K562 (cell line): ENCODE measurements around the gene STOX2.

Source experiments
- IRF2 ChIP-seq: sonication (generic); formaldehyde crosslinking; IDR thresholded peaks from 2 replicates; pipeline ENCODE4 v1.8.1; 2022; ENCODE audit warnings: mild to moderate bottlenecking, missing genetic modification reagents
- JUND ChIP-seq, 2 experiments: IDR thresholded peaks; 2 replicates in 1 of 2; 3 replicates in 1 of 2; pipeline ENCODE4 v1.6.1; 2011; ENCODE audit warnings: borderline replicate concordance in 2 of 2, low read depth in 2 of 2, low read length in 2 of 2, improper control_type of control experiment in 1 of 2, missing biosample characterization in 1 of 2, missing genetic modification characterization in 1 of 2, missing genetic modification reagents in 1 of 2
- KDM1A ChIP-seq, 2 experiments: fragments of 450-650 bp; IDR thresholded peaks; 2 replicates each; pipeline ENCODE4 v1.6.1; 2016; ENCODE audit warnings: mild to moderate bottlenecking in 2 of 2
- POLR2A ChIP-seq: fragments of 450-650 bp; conservative IDR thresholded peaks from 2 replicates; pipeline ENCODE4 v1.6.1; 2016
- POLR2AphosphoS5 ChIP-seq: IDR thresholded peaks from 2 replicates; pipeline ENCODE4 v1.6.1; 2011; ENCODE audit warnings: mild to moderate bottlenecking, low read depth, low read length, moderate library complexity; ENCODE audit not compliant: control insufficient read depth, insufficient read depth
- RAD21 ChIP-seq, 2 experiments: fragments of 250-450 bp in 1 of 2; fragments of 450-650 bp in 1 of 2; sonication (Bioruptor Pico) in 1 of 2; formaldehyde crosslinking in 1 of 2; IDR thresholded peaks in 1 of 2; conservative IDR thresholded peaks in 1 of 2; 2 replicates each; pipeline versions ENCODE4 v1.4.0 to v1.8.0; 2020 to 2022; ENCODE audit warnings: mild to moderate bottlenecking in 2 of 2, moderate library complexity in 1 of 2
- RBM22 ChIP-seq: fragments of 200-400 bp; formaldehyde crosslinking; IDR thresholded peaks from 2 replicates; pipeline ENCODE4 v1.6.1; 2018; ENCODE audit warnings: low read length, low read depth; ENCODE audit not compliant: poor library complexity, severe bottlenecking
- ZFX ChIP-seq: sonication (generic); formaldehyde crosslinking; IDR thresholded peaks from 2 replicates; pipeline ENCODE4 v1.8.0; 2022; ENCODE audit warnings: mild to moderate bottlenecking, missing genetic modification reagents, moderate library complexity
- TF ChIP-seq, protein P1 (sequence below): fragments of 250-450 bp; sonication (Bioruptor Pico); IDR thresholded peaks from 2 replicates; pipeline ENCODE4 v1.5.0; 2021; ENCODE audit warnings: mild to moderate bottlenecking, moderate library complexity
- TF ChIP-seq, protein P2 (sequence below): sonication (generic); formaldehyde crosslinking; IDR thresholded peaks from 2 replicates; pipeline ENCODE4 v1.8.0; 2022; ENCODE audit warnings: mild to moderate bottlenecking, missing genetic modification reagents, borderline replicate concordance
- TF ChIP-seq, protein P3 (sequence below): fragments of 450-650 bp; IDR thresholded peaks from 2 replicates; pipeline ENCODE4 v1.7.0; 2016; ENCODE audit warnings: borderline replicate concordance

DNA sequence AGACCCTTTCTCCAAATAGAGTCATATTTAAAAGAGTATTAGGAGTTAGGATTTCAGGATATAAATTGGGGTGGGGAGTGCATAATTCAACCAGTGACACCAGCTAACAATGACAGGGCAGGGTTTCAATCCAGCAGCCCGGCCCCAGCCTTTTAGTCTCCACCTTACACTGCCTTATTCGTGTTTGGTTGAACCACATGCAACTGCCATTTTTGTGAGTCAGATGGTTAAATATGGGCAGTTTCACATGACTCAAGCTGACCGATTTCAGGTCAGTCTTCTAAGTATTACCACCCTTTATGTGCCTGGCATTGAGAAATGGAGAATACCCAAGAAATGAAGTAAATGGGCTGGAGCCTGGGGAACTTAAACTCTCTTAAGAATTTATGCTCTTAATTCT lies 102.8 kb downstream of the STOX2 start:
- TF ChIP-seq JUND (IDR thresholded peaks at IDR 0.05; ENCODE audit: borderline replicate concordance, low read depth, low read length) (no peak), JUND (tag; IDR thresholded peaks at IDR 0.05; ENCODE audit: borderline replicate concordance, low read depth, low read length) (no peak), KDM1A (IDR thresholded peaks at IDR 0.05) (no peak), IRF2 (CRISPR knock-in tag) (no peak), RAD21 (CRISPR knock-in tag; conservative IDR thresholded peaks at IDR 0.05 in 1 of 2, IDR thresholded peaks at IDR 0.05 in 1 of 2) (no peak), ZFX (CRISPR knock-in tag) (no peak), POLR2AphosphoS5 (no peak), POLR2A (no peak), RBM22 (no peak)
- TF ChIP-seq, protein P1, sequence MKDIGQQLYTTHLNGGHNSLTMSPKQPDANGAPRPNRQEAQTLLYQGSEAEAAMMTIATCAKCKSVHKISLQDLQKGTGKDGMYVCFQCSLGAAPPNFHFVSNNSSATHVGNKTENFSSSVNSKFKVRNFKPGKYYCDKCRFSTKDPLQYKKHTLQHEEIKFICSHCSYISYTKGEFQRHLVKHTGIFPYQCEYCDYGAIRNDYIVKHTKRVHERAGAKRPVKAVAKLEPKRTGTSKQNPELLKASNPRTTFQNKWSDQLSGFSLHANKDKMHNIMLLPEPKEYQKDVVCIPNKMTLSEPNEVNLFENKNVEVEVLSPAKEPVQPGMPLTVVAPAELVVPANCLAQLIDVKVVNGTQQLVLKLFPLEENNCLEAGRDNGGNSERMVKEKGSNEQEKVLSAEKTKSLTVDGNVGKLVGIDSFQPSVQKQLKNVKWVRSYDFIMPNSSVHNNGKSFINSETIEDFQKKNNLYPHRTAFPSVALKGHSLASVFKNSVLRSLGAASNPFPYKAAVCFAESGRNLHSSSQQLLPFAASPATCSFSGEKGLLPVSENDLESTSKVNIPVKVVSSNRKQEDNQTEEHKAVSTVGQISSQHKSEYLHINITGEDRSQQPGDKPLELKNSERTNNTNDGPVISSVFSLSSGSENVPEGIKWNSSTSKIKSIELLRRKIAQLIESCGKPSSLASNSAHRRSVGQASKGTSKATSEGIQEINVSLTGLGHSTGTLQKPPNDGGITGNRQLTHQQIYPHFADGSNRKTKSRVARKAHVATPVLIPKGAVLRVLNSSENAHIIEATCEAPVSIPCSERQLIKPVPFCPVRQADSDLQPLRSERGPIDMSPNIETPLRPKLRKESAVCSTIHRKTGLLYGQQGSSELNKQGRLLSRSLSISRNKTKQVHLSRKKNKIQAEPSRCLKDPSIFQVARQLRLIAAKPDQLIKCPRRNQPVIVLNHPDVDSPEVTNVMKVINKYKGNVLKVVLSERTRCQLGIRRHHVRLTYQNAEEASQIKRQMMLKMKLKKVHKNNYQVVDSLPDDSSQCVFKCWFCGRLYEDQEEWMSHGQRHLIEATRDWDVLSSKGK (CRISPR knock-in tag), result no peak
- TF ChIP-seq, protein P2, sequence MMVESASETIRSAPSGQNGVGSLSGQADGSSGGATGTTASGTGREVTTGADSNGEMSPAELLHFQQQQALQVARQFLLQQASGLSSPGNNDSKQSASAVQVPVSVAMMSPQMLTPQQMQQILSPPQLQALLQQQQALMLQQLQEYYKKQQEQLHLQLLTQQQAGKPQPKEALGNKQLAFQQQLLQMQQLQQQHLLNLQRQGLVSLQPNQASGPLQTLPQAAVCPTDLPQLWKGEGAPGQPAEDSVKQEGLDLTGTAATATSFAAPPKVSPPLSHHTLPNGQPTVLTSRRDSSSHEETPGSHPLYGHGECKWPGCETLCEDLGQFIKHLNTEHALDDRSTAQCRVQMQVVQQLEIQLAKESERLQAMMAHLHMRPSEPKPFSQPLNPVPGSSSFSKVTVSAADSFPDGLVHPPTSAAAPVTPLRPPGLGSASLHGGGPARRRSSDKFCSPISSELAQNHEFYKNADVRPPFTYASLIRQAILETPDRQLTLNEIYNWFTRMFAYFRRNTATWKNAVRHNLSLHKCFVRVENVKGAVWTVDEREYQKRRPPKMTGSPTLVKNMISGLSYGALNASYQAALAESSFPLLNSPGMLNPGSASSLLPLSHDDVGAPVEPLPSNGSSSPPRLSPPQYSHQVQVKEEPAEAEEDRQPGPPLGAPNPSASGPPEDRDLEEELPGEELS (CRISPR knock-in tag), result no peak
- TF ChIP-seq, protein P3, sequence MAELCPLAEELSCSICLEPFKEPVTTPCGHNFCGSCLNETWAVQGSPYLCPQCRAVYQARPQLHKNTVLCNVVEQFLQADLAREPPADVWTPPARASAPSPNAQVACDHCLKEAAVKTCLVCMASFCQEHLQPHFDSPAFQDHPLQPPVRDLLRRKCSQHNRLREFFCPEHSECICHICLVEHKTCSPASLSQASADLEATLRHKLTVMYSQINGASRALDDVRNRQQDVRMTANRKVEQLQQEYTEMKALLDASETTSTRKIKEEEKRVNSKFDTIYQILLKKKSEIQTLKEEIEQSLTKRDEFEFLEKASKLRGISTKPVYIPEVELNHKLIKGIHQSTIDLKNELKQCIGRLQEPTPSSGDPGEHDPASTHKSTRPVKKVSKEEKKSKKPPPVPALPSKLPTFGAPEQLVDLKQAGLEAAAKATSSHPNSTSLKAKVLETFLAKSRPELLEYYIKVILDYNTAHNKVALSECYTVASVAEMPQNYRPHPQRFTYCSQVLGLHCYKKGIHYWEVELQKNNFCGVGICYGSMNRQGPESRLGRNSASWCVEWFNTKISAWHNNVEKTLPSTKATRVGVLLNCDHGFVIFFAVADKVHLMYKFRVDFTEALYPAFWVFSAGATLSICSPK, result no peak
